Midbrain (tissue), 1 donor: Measurements from ENCODE around the gene MTUS2.

Experiments
- DNase-seq: peaks from one replicate; lab custom pipeline; 2025; lab: John Stamatoyannopoulos, UW

The MTUS2 gene

DNA sequence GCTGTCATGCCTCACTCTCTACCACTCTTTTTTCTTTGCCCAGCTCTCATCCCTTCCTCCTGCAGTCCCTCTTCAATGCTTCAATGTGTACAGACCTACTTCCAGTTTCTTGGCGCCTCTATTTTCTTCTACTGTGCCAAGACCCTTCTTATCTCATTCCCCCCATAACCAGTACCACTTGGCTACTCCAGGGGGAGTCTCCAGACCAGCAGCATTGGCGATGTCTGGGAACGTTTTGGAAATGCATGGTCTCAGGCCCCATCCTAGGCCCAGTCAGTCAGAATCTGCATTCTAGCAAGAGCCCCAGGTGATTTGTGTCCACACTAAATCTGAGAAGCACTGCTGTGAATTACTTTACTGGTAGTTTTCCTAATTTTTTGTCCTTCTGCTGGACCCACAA is 577.1 kb downstream of the MTUS2 start:
- DNase-seq: no peak

DNA sequence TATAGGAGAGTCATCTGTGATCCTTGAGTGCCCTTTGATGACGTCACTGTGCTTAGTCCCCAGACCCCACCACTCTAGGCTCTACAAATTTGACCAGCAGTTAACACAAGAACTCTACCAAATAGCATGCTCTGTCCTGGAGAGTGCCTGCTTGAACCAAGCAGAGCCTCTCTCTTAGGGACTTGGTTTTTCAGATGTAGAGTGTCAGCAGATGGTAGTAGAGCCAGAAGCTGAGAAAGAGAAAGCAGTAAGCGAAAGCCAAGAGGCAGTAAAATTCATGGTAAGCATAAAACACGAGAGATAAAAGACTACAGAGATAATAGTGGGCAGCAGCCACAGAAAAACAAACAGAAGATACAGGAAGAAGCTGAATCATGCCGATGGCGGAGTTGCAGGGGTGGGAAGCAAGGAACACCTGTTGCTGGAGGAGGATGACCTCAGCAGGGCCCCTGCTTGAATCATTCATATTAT is 582.1 kb downstream of the MTUS2 start:
- DNase-seq: no peak

DNA sequence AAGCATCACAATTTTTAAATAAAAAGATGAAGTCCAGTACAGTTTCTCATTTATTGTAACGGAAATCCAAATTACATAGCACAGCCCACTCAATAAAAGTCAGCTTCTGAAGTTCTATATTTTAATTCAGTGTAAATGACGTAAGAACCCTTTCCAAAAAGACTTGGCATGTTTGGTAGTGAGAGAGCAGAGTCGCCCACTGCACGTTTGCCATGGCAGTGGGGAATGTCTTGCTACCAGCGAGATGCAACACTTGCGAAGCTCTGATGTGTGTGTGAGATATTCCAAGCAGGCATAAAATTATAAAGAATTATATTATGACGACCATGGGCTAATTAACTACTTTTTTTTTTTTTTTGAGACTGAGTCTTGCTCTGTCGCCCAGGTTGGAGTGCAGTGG is 585.3 kb downstream of the MTUS2 start:
- no peak for DNase-seq

DNA sequence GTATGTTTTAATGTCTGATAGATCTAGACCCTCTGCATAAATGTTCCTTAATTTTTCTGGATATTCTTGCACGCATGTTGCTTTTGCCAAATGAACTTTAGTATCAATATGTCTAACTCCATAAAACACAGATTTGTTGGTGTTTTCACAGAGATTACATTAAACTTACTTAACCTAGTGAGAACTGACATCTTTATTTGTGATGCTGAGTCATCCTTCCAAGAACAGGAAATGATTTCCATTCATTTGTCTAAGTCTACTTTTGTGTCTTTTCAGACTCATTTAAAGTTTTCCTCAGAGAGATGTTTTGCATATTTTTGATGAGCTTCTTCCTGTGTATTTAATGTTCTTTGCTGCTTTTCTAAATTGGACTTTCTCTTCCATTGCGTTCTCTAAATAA is 591.3 kb downstream of the MTUS2 start:
- no peak for DNase-seq

DNA sequence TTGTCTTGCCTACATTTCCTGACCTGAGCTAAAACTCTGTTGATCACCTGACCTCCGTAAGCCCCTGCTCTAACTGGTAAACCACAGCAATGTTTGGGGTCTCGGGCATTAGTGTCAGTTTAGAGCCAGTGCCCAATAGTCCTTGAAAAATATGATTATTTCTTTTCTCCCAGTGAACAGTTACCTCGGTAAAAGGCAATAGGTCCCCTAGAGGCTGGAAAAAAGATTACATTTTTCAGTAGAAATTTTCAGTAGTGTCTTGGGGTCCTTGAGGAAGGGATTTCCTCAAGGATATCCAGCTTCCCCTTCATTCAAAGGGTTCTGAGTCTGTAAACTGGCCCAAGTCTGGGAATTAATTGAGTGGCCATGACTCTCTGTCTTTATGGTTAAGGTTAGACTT is 597.9 kb downstream of the MTUS2 start:
- DNase-seq: no peak

DNA sequence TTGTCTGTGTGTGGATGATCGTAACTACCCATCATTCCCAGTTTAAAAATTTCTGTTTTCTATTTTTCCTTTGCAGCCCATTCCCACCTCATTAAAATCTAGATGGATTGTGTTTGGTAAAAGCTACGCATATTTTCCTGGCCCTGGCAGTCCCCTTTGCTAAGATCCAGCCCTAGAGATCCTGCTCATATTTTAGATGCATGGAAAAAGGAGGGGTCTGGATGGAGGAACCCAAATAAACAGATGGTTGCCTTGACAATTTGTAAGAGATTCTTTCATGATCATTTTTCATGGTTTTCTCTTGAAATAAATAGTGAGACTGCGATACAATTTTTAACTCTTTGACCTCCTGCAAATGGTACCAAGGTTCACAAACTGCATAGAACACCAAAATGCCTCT is 601.0 kb downstream of the MTUS2 start:
- DNase-seq: no peak

DNA sequence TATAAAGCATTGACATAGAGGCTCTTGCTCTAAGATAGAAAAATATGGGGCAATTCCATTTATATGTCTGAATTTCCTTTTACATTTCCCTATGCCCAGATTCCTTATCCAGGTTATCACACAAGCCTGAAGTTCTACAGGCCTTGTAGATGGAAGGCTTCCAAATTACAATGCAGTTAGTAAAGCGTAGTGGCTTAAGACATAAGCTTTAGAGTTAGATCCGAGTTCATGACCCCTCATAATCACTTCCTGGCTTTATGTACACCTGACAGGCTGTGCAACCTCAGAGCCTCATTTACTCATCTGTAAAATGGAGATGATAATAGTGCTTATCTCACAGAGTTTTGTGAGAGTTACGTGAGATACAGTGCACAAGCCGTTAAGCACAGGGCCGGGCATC is 601.9 kb downstream of the MTUS2 start:
- no peak for DNase-seq

DNA sequence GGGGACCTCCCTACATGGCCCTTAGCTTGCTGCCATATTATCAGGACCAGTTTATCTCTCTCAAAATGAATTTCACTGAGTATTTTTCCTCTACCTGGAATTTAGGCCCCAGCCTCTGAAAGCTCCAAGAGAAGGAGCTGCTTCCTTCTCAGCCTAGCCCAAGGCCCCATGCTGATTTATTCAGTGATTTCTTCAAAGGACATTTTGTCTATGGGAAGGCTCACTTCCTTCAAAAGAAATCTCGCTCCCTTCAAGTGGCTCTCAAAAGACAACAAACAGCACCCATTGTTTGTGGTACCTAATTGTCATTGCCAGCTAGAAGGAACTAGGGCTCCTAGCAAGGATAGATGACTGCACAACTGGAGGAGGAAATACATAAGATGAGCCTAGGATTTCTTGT is 602.9 kb downstream of the MTUS2 start:
- DNase-seq: no peak

DNA sequence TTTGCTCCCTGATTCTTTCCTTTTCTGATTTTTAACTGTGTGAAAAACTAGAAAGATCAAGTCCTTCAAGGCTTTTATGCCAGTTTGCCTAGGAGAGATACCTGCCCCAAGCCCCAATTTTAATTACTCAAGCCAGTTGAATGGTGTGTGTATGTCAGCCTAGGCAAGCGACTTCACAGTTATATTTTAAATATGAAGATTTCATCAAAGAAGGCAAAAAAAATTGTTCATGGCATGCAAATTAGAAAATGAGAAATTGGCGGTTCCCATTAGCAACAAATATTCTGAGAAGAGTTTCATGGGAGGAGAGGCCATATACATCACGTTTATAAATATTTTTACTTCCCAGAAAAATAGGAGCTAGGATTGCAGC is 607.8 kb downstream of the MTUS2 start:
- no peak for DNase-seq

DNA sequence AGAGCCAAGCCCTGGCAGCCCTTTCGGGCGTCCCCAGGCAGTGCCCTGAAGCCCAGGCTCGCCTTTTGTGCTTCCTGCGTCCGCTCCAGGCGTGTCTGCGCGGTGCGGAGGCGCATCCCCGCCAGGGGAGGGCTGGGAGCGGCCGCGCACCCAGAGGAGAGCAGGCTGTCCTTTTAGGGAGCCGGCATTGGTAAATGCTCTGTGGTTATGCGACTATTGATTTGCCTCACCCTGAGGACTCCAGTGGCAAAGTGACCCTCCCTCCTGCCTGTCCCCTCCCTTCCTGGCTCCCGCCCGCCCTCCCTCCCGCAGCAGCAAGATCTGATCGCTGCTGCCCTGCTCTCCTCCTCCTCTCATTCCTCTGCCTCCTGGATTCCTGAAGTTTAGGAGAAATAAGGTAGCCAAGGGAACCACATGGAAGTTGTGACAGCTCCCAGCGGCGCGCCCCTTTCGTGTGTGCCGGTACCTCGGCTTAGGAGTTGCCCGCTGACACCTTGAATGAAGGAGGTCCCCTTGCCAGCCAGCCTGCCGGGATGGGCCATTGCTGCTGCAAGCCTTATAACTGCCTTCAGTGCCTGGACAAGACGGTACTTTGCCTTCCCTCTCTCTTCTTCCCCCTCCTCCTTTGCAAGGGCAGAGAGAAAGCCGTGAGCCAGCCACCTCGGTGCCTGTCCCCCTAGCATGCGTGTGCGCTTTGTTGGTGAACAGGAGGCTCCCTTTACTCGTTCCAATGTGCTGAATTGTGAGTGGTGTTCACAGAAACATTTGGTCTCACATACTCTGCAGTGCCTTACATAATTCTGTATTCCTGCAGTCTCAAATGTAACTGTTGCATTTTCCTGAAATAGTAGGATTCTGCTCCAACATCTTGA is 608.4 kb downstream of the MTUS2 start:
- no peak for DNase-seq

DNA sequence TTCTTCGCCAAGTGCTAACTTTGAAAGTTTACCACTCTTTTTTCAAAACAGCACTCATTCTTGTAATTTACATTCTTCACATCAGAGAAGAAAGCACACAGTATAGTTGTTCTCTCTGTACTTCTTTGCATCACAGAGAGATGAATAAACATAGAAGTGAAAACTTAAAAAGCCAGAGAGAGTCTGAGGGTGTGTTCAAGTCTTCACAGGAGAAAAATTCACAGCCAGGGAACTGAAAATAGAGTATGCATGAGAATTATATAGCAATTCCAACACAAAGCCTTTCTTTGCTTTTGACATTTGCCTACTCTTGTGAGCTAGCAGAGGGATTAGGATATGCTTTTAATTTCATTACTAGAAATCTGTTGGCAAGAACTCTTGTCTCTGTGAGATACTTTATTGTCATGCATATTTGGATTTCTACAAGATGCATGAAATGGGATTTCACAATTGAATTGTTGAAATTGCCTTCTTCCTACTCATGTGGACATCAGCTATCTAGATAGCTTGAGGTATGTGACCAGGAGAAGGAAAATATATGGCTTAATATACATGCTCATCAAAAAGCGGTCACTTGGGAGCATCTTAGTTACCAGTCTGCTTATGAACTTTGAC is 609.3 kb downstream of the MTUS2 start:
- DNase-seq: no peak

DNA sequence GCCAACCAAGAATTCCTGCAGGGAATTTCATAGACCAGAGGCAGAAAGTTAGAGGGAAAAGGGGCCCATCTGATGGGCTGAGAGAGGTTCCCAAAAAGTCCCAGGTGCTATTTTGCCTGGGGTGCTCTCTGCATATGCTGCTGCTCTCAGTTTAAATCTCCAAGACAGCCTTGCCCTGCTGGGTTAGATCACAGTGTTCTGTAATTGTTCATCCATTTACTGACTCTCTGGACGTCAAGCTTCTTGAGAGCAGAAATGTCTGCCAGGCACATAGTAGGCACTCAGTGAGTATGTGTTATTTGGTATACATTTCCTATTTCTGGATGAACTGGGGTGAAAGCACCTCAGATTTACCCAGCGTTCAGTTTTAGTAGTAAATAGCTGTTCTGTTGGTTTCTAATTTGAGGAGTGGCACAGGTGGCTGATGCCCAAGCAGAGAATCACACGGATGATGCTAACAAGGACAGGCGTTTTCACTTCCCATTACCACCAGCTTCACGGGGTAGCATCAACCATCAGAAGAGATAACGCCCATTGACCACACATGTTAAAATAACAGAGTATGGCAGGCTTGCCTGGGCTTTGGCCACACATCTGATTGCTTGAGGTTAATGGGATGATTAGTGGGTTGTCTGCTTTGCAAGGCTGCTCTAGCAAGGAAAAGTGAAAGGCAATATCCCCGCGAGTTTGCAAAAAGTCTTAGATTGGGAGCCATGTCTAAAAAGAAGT is 614.2 kb downstream of the MTUS2 start:
- no peak for DNase-seq

DNA sequence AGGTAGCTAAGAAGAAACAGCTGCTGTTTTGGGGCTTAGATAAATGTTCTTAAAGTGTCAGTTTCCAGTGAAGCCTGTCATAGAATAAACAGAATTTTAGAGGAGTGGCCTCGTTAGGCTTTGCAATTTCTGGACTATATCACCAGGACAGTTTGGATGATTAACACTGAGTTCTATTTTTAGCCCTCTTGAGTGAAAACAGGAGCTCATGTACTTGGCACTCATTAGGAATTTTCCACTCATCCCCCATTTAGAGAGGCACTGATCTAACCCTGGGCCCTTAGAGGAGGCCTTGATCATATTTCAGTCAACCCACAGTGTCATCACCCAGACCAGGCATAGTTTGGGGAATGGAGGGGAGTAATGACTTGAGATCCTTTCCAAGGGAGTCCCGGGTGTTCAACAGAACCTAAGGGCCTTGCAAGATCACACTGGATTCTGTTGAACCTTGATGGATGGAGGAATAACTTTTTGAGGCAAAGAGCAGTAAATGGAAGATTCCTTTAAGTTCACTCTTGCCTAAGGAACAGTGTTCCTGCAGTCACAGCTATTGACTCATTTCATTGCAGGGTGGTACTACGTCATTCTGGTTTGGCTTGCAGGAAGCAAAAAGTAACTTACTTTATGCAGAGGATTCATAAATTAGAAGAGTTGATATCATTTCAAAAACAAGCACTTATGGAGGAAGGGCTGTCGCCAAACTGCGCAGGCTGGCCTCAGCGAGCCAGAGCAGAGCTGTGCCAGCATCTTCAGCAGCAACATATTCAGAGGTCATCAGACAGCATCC is 615.2 kb downstream of the MTUS2 start:
- no peak for DNase-seq

DNA sequence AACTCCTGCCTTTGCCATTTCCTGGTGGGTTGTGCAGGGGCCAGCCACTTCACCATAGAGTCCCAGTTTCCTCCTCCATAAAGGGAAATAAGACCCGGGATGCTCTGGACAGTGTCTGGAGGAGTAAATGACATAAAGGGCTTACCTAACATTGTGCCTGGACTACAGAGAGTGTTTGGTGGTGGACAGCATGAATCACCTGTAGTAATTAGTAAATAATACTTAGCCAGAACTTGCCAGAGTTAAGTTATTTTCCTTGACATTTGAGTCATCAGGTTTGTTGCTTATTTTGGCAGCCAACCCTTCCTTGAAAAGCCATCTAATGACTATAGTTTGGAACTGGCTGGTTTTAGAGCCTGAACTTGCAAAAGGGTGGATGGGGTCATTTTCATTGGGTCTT is 616.2 kb downstream of the MTUS2 start:
- DNase-seq: no peak

DNA sequence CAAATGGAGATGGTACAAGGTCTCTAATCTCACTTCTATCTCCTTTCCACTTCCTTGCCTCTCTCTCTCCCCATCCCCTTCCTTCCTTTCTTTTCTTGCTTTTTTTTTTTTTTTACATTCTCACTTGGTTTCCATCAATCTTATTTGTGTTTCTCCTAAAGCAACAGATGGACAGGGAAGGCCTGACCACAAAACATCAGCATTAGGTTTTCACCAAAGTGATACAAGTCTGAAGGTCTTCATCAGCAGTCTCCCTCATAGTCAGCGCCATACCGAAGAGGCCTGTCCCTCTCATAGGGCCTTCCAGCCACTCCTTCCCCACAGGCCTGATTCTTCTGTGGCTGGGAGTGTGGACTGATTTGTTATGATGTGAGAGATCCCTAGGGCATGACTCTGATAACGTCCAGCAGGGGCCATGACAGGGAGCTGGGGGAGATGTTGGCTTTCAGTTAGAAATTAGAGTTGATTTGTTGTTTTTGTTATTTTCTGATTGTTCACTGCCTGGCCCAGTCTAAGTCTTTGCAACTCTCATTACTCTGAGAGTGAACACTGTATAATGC is 616.7 kb downstream of the MTUS2 start:
- DNase-seq: no peak

DNA sequence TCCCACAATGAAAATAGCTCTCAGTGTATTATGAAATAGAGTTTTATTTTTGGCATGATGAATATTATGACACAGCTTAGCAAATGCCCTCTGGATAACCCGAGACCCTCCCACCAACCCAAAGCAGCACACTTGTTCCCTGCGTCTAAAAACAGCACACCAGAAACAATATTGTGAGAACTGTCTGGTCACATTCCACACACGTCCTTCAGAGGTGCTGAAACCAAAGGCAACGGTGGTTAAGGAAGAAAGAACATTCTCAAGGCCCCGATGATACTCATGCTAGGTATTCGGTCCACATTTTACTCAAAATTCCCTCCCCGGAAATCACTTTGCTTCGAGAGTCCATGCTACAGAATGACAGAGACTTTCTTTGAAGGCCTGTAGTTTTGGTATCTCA is 618.6 kb downstream of the MTUS2 start:
- DNase-seq: no peak

DNA sequence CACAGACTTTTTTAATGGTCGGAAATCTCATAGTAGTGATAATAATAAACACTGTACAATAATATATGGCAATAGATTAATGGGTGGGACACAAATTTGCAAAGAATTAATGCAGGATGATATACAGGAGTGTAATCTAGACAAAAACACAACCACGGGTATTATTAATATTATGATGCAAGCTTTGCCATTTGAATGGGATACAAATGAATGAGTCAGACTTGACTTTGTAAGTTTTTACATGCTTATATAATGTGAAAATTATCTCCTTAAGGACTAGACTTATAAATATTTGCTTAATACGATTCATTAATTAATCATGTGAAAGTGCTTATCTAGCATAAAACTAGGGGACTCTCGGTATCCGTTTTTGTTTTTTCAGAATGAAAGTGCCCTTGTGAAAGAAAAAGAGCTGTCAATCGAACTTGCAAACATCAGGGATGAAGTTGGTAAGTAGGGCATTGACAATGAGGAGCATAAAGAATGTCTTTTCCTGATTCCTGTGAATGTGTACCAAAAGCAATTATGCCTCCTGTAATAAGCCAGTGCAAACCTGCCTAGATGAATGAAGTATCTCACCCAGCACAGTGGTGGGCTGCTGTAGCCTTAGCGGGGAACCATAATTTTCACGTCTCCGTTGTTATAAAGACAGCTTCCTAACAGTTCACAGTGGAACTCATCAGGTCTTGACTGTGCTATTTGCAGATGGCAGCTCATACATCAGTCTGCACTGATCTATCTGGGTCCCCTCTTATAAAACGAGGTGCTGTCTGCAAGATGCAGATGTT is 619.7 kb downstream of the MTUS2 start:
- no peak for DNase-seq

DNA sequence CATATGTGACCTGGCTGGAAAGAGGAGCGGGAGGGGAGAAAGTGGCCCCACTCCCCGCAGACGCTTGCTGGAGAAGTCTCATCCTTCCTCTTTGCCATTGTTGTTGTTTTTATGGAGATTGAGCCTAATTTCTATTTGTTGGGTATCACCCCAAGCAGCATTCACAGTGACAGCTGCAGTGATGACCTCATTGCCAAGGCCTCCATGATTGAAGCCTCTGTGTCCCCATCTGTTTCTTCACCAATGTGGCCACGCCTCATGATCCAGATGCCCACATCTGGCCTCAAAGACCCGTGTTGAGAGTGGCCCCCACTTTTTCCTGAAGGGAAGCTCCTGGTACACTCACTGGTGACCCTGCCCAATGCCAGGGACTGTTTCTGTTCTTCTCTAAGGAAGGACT is 621.2 kb downstream of the MTUS2 start:
- DNase-seq: no peak

DNA sequence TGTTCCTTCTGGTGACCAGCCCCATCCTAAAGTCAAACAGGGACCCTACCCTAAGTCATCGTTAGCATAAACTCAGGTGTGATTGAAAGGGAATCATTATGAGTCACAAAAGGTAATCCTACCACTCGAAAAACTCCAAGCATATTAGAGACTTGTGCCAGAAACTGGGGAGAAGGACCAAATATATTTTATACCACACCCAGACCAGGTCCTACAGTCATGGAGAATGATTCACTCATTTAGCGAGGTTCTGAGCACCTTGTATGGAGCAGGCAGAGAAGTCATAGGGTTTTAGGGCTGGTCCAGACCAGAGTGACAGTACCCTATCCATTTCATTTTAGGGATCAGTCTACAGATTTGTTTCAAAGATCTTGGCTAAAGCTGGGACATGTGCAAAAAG is 625.9 kb downstream of the MTUS2 start:
- DNase-seq: no peak

DNA sequence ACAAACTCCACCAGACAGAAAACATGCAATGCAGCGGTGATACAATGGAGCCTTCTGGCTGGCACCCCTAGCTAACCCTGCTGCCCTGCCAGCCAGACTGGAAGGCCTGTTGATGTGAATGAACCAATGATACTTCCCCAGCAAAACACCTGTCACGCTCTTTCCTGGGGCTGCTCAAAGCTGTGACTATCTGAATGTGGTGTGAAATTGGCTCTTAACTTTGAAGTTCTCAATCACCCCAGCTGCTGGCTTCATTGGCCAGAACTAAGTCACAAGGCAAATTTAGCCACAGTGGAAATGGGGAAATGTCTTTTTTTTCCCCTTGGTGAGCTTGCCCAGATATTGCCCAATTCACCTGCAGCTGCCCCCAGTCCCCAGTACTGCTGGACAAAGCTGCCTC is 628.0 kb downstream of the MTUS2 start:
- DNase-seq: no peak

DNA sequence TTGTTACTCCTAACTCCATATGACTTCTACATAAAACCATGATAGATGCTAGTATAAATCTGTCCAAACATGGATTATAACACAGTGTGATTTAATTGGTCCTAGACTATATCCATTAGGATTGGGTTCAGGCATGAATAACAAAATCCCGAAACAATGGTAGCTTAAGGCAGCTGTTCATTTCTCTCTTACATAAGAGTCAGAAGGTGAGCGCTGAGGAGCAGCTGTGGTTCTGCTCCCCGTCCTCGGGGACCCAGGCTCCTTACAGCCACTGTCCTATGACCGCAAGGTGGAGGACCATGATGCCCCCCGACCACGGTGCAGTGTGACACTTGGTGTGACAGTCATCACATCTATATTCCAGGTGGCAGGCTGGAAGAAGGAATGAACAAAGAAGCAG is 629.6 kb downstream of the MTUS2 start:
- no peak for DNase-seq
